Pancreas (tissue), 10 donors: ENCODE data around the gene FLAD1. TPM values are rescaled to one million over a fixed set of nuclear protein-coding genes. Genes with fewer than 3 reads are reported as not detected.

Source experiments
- ATAC-seq, 4 donors: fragments of 200-7000 bp; cut with Tn5 transposase; one replicate each; pipeline versions ENCODE4 v1.8.0 to v1.9.1; 2020; ENCODE audit warnings: mild to moderate bottlenecking in 4 of 4, moderate library complexity in 4 of 4
- DNase-seq, 6 donors: peaks; one replicate each; pipeline ENCODE4 v3.0.0-alpha.2; 2020
- FAIRE-seq: peaks from 2 replicates; lab custom pipeline; 2012; peaks lifted over from hg19 to GRCh38; lab: Jason Lieb, UNC
- H3K27ac ChIP-seq, 4 donors: fragments of 200-600 bp; sonication (generic); 1 replicate in 3 of 4; 2 replicates in 1 of 4; pipeline versions ENCODE4 v1.5.0 to v1.8.0; 2020
- H3K27me3 ChIP-seq, 4 donors: fragments of 200-600 bp; one replicate each; pipeline ENCODE4 v1.8.0; 2021
- H3K36me3 ChIP-seq, 3 donors: fragments of 200-600 bp; sonication (generic) in 1 of 3; one replicate each; pipeline versions ENCODE4 v1.5.0 to v1.8.0; 2020 to 2021
- H3K4me1 ChIP-seq, 3 donors: fragments of 200-600 bp; one replicate each; pipeline ENCODE4 v1.8.0; 2021
- H3K4me3 ChIP-seq, 4 donors: fragments of 200-600 bp; sonication (generic) in 2 of 4; one replicate each; pipeline versions ENCODE4 v1.5.0 to v1.8.0; 2020 to 2021
- H3K9me3 ChIP-seq, 4 donors: fragments of 200-600 bp; one replicate each; pipeline ENCODE4 v1.8.0; 2021
- CTCF ChIP-seq, 4 donors: fragments of 200-600 bp; sonication (generic) in 3 of 4; IDR thresholded peaks; one replicate each; pipeline versions ENCODE4 v1.5.0 to v1.8.0; 2021; ENCODE audit warnings: antibody characterized with exemption in 4 of 4
- WGBS, 2 donors: extraction: QIAGEN DNeasy Blood & Tissue Kit; methylation state at CpG; one replicate each; pipeline ENCODE4 v1.1.7; 2013; 5-methylcytosine and 5-hydroxymethylcytosine counted together
- intact Hi-C, 3 donors: fragments of 100-400 bp; cut with DNase I; formaldehyde crosslinking; loops; one replicate each; pipeline versions ENCODE4 v1.11.1 to v1.14.2; 2022
- polyA plus RNA-seq, 2 donors: library from polyadenylated mRNA; stranded (reverse); fragments of 200-250 nt; gene quantifications; one replicate each; pipeline ENCODE4 v1.2.3, GENCODE V29; 2013
- total RNA-seq, 6 donors: library from RNA; stranded (reverse); fragmentation: NEBNext Ultra II Directional in 4 of 6; extraction: Animal tissue kit (Norgen Biotek cat#: 25700) in 4 of 6; gene quantifications; one replicate each; pipeline versions ENCODE4 v1.2.1 to v1.2.4, GENCODE V29; 2021 to 2023
- donor health status: healthy with polysubstance abuse.
- donor health status: DM: no; HTN: no; CAD: no; lungs with moderate emphysema.
- donor health status: DM: no; HTN: no; CAD: no.
- donor health status: control.
- donor health status: control.
- donor health status: Bipolar disorder and iron deficiency.
- donor health status: DM: yes; HTN: yes; CAD: no.
- donor health status: DM: no; HTN: no; CAD: no.
- donor health status: DM: no; HTN: no; CAD: no.
- donor health status: DM: yes; HTN: yes; CAD: no.

Gene FLAD1
- total and polyA plus RNA-seq, 8 donors: 8.3 to 28.6 (median 13.2) TPM

DNA sequence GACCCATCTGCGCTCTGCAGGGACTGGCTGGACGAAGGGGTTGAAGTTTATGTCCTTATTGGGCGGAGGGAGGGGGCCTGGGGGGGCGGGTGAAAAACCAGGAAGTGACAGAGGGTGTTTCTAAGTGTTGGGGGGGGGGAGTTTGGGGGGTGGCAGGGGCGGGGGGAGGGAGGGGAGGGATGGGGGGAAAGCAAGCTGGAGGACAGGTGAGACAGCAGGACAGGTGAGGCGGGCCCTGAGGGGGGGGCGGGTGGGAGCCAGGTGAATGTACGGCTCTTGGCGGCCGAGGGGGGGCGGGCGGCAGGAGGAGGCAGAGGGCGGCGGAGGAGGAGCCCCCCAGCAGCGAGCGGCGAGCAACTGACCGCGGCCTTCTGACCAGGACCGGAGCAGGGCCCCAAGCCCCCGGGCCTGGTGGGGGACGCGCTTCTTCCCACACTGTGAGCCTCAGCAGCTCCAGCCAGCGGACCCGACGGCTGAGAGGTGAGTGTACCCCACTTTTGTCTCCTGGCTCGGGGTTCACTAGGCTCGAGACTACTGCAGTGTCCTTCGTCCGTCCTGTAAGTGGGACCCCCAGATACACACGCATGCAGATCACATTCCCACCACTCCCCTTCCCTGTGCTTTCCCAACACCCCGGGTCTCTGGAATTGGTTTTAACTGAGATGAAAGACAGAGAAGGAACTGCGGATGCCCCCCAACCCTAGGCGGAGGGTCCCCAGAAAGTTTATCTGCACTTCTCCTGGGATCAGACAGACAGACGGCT is 19.5 kb downstream of the FLAD1 start, which contains the start of gene ZBTB7B:
ZBTB7B (plus strand) TSS at position 339 of the 763 bp plus-strand sequence. CDS start 11,859 bp downstream, outside the sequence.
- peak in 5 of 6 donors; percentile 70 to 81 (median 76) for DNase-seq
- peak; percentile 6 to 12 (median 7) for ATAC-seq
- TF ChIP-seq CTCF (IDR thresholded peaks at IDR 0.05): no peak
- 0 to 1% methylated on average over 17 to 33 of the region's 35 CpGs for WGBS, 2 donors
- intact Hi-C loops: no loop called here
- H3K27ac ChIP-seq: peak within 1 kb of the TSS; percentile 95 to 98 (median 97)
- H3K36me3 ChIP-seq: no peaks in the 10 kb centered on the region
- no peaks in the 10 kb centered on the region for H3K9me3 ChIP-seq
- no peak for FAIRE-seq
- peaks cover 22 to 47% (median 26%) of the 10 kb centered on the region in 3 donors for H3K4me1 ChIP-seq
- peak within 1 kb of the TSS; percentile 58 to 87 (median 72) for H3K4me3 ChIP-seq
- no peaks in the 10 kb centered on the region for H3K27me3 ChIP-seq

GRCh38 chr1:155003227-155003765 is 20.2 kb downstream of the FLAD1 start:
- 0 to 1% methylated on average over 28 to 37 of the region's 37 CpGs for WGBS, 2 donors
- Histone ChIP-seq H3K4me3 (peak overlapping the region; percentile 58 to 87 (median 70)), H3K4me1 (peaks cover 27 to 53% (median 27%) of the 10 kb centered on the region in 3 donors), H3K36me3 (no peaks in the 10 kb centered on the region), H3K27me3 (no peaks in the 10 kb centered on the region), H3K27ac (peak overlapping the region; percentile 80 to 98 (median 92)), H3K9me3 (no peaks in the 10 kb centered on the region)
- no peak for TF ChIP-seq CTCF (IDR thresholded peaks at IDR 0.05)
- FAIRE-seq: no peak
- DNase-seq: peak in 2 of 6 donors; percentile 63 to 70
- ATAC-seq: no peak
- intact Hi-C loops: no loop called here

GRCh38 chr1:155003766-155004351 is 20.7 kb downstream of the FLAD1 start:
- FAIRE-seq: no peak
- Histone ChIP-seq H3K9me3 (no peaks in the 10 kb centered on the region), H3K36me3 (no peaks in the 10 kb centered on the region), H3K27ac (peak overlapping the region; percentile 80 to 98 (median 92)), H3K27me3 (no peaks in the 10 kb centered on the region), H3K4me1 (peaks cover 27 to 55% (median 33%) of the 10 kb centered on the region in 3 donors), H3K4me3 (peak overlapping the region; percentile 58 to 87 (median 70))
- DNase-seq: peak in 5 of 6 donors; percentile 70 to 77 (median 75)
- no peak for TF ChIP-seq CTCF (IDR thresholded peaks at IDR 0.05)
- intact Hi-C loops: no loop called here
- WGBS, 2 donors: 0 to 1% methylated on average over 16 to 34 of the region's 34 CpGs
- no peak for ATAC-seq

- H3K4me3 ChIP-seq: peak overlapping the region; percentile 58 to 87 (median 70)
- FAIRE-seq (no peak), ATAC-seq (no peak), DNase-seq (no peak)
- H3K27ac ChIP-seq: peak overlapping the region; percentile 80 to 98 (median 92)
- 4 to 12% methylated on average over 5 of the region's 5 CpGs for WGBS, 2 donors
- peaks cover 26 to 49% (median 34%) of the 10 kb centered on the region in 3 donors for H3K4me1 ChIP-seq
- H3K27me3 ChIP-seq: no peaks in the 10 kb centered on the region
- no peak for TF ChIP-seq CTCF (IDR thresholded peaks at IDR 0.05)
- no peaks in the 10 kb centered on the region for H3K36me3 ChIP-seq
- intact Hi-C loops: no loop called here
- no peaks in the 10 kb centered on the region for H3K9me3 ChIP-seq
Measured at GRCh38 chr1:155004352-155005075, 21.4 kb downstream of the FLAD1 start.
